Measurements from ENCODE around the gene RNF214. TPM values are rescaled to one million over a fixed set of nuclear protein-coding genes. Genes with fewer than 3 reads are reported as not detected.
A peak's percentile ranks its signal among the peaks of the same experiment; 100 is the strongest.

Gene RNF214
- total RNA-seq, 1 donor from 2014 or later: 8.9 TPM

- Histone ChIP-seq H3K9ac (ENCODE audit: low read depth in 1 of 3, low read length in 3 of 3) (no peak overlapping the region), H3K27ac (ENCODE audit: low read depth, low read length) (no peak overlapping the region), H3K4me3 (ENCODE audit: low read length in 3 of 3) (no peak overlapping the region), H3K27me3 (ENCODE audit: control insufficient read depth in 3 of 3, insufficient read depth in 3 of 3, low read length in 3 of 3) (no peaks in the 10 kb centered on the region), H3K36me3 (ENCODE audit: control insufficient read depth in 3 of 3, insufficient read depth in 3 of 3, low read length in 3 of 3) (peaks cover 0 to 7% (median 3%) of the 10 kb centered on the region in 3 donors), H3K4me1 (ENCODE audit: control insufficient read depth in 3 of 3, insufficient read depth in 3 of 3, low read length in 3 of 3) (no peaks in the 10 kb centered on the region), H3K9me3 (ENCODE audit: control insufficient read depth in 3 of 3, low read length in 3 of 3) (no peaks in the 10 kb centered on the region)
Observed at GRCh38 chr11:117273550-117274289, 41.2 kb downstream of the RNF214 start.

DNA sequence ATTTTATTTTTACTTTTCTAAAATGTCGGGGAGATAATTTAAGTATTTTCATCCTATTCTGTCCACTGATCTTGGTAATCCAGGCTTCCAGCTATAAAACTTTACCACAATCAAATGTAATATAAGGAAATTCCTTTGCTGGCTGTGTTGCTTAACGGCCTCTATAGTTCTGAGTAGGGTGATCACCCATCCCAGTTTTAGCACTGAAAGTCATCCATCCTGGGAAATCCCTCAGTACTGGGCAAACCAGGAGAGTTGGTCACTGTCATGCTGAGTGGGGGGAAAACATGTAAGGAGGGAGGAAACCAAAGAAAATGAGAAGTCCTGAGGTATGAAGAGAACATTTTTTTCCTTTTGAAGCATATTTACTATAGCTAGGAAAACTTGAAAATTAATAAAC, 45.9 kb downstream of the RNF214 start:
- Histone ChIP-seq H3K4me1 (ENCODE audit: control insufficient read depth in 3 of 3, insufficient read depth in 3 of 3, low read length in 3 of 3) (no peaks in the 10 kb centered on the region), H3K9me3 (ENCODE audit: control insufficient read depth in 3 of 3, low read length in 3 of 3) (no peaks in the 10 kb centered on the region), H3K27ac (ENCODE audit: low read depth, low read length) (no peak overlapping the region), H3K36me3 (ENCODE audit: control insufficient read depth in 3 of 3, insufficient read depth in 3 of 3, low read length in 3 of 3) (peaks cover 16 to 42% (median 33%) of the 10 kb centered on the region in 3 donors), H3K27me3 (ENCODE audit: control insufficient read depth in 3 of 3, insufficient read depth in 3 of 3, low read length in 3 of 3) (no peaks in the 10 kb centered on the region), H3K4me3 (ENCODE audit: low read length in 3 of 3) (no peak overlapping the region), H3K9ac (ENCODE audit: low read depth in 1 of 3, low read length in 3 of 3) (no peak overlapping the region)

DNA sequence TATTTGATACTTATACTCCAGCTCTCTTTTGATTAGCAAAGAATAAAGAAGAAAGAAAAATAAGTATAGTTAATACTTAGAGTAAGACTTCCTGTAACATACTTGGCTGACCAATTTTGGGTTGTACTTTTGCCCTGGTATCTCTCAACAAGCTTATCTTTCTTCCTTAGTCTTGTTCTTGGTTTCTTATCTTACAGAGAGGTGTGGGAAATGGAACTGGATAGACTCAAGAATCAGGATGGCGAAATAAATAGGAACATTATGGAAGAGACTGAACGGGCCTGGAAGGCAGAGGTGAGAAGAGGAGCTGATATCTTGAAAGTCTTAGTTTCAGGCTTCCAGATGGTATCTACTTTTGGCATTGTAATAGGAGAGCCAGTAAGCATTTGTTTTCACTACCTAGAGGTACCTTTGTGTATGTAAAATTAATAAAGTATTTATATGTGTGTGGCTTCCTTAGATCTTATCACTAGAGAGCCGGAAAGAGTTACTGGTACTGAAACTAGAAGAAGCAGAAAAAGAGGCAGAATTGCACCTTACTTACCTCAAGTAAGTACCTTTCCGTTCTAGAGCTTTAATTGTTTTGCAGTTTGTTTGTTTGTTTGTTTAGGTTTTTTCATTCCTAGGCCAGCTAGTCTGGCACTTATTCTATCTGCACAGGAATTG, 47.4 kb downstream of the RNF214 start:
- peaks cover 21 to 55% (median 46%) of the 10 kb centered on the region in 3 donors for H3K36me3 ChIP-seq (ENCODE audit: control insufficient read depth in 3 of 3, insufficient read depth in 3 of 3, low read length in 3 of 3)

GRCh38 chr11:117281159-117281558, 48.7 kb downstream of the RNF214 start:
- no peak overlapping the region for H3K4me3 ChIP-seq (ENCODE audit: low read length in 3 of 3)
- H3K27me3 ChIP-seq (ENCODE audit: control insufficient read depth in 3 of 3, insufficient read depth in 3 of 3, low read length in 3 of 3): no peaks in the 10 kb centered on the region
- H3K4me1 ChIP-seq (ENCODE audit: control insufficient read depth in 3 of 3, insufficient read depth in 3 of 3, low read length in 3 of 3): no peaks in the 10 kb centered on the region
- peaks cover 22 to 61% (median 59%) of the 10 kb centered on the region in 3 donors for H3K36me3 ChIP-seq (ENCODE audit: control insufficient read depth in 3 of 3, insufficient read depth in 3 of 3, low read length in 3 of 3)
- H3K9ac ChIP-seq (ENCODE audit: low read depth in 1 of 3, low read length in 3 of 3): no peak overlapping the region
- H3K9me3 ChIP-seq (ENCODE audit: control insufficient read depth in 3 of 3, low read length in 3 of 3): no peaks in the 10 kb centered on the region
- H3K27ac ChIP-seq (ENCODE audit: low read depth, low read length): peak overlapping the region; percentile 36

More for the DNA sequence above, 47.4 kb downstream of the RNF214 start:
- H3K4me3 ChIP-seq (ENCODE audit: low read length in 3 of 3): no peak overlapping the region
- H3K9me3 ChIP-seq (ENCODE audit: control insufficient read depth in 3 of 3, low read length in 3 of 3): no peaks in the 10 kb centered on the region
- no peaks in the 10 kb centered on the region for H3K27me3 ChIP-seq (ENCODE audit: control insufficient read depth in 3 of 3, insufficient read depth in 3 of 3, low read length in 3 of 3)
- no peak overlapping the region for H3K27ac ChIP-seq (ENCODE audit: low read depth, low read length)
- no peaks in the 10 kb centered on the region for H3K4me1 ChIP-seq (ENCODE audit: control insufficient read depth in 3 of 3, insufficient read depth in 3 of 3, low read length in 3 of 3)
- H3K9ac ChIP-seq (ENCODE audit: low read depth in 1 of 3, low read length in 3 of 3): no peak overlapping the region

DNA sequence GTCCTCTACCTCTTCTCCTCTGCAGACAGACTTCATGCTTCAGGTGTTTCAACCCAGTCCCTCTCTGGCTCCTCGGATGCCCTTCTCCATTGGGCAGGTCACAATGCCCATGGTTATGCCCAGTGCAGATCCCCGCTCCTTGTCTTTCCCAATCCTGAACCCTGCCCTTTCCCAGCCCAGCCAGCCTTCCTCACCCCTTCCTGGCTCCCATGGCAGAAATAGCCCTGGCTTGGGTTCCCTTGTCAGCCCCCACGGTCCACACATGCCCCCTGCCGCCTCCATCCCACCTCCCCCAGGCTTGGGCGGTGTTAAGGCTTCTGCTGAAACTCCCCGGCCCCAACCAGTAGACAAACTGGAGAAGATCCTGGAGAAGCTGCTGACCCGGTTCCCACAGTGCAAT, 49.4 kb downstream of the RNF214 start:
- Histone ChIP-seq H3K36me3 (ENCODE audit: control insufficient read depth in 3 of 3, insufficient read depth in 3 of 3, low read length in 3 of 3) (peaks cover 27 to 64% (median 63%) of the 10 kb centered on the region in 3 donors), H3K27ac (ENCODE audit: low read depth, low read length) (no peak overlapping the region), H3K4me1 (ENCODE audit: control insufficient read depth in 3 of 3, insufficient read depth in 3 of 3, low read length in 3 of 3) (no peaks in the 10 kb centered on the region), H3K9me3 (ENCODE audit: control insufficient read depth in 3 of 3, low read length in 3 of 3) (no peaks in the 10 kb centered on the region), H3K4me3 (ENCODE audit: low read length in 3 of 3) (no peak overlapping the region), H3K27me3 (ENCODE audit: control insufficient read depth in 3 of 3, insufficient read depth in 3 of 3, low read length in 3 of 3) (no peaks in the 10 kb centered on the region), H3K9ac (ENCODE audit: low read depth in 1 of 3, low read length in 3 of 3) (no peak overlapping the region)

GRCh38 chr11:117282956-117283355, 50.5 kb downstream of the RNF214 start:
- H3K36me3 ChIP-seq (ENCODE audit: control insufficient read depth in 3 of 3, insufficient read depth in 3 of 3, low read length in 3 of 3): peaks cover 33 to 73% (median 71%) of the 10 kb centered on the region in 3 donors
- H3K4me3 ChIP-seq (ENCODE audit: low read length in 3 of 3): no peak overlapping the region

GRCh38 chr11:117284053-117284452, 51.6 kb downstream of the RNF214 start:
- Histone ChIP-seq H3K4me3 (ENCODE audit: low read length in 3 of 3) (no peak overlapping the region), H3K27ac (ENCODE audit: low read depth, low read length) (no peak overlapping the region), H3K36me3 (ENCODE audit: control insufficient read depth in 3 of 3, insufficient read depth in 3 of 3, low read length in 3 of 3) (peaks cover 36 to 83% (median 81%) of the 10 kb centered on the region in 3 donors), H3K4me1 (ENCODE audit: control insufficient read depth in 3 of 3, insufficient read depth in 3 of 3, low read length in 3 of 3) (no peaks in the 10 kb centered on the region), H3K27me3 (ENCODE audit: control insufficient read depth in 3 of 3, insufficient read depth in 3 of 3, low read length in 3 of 3) (no peaks in the 10 kb centered on the region), H3K9ac (ENCODE audit: low read depth in 1 of 3, low read length in 3 of 3) (no peak overlapping the region), H3K9me3 (ENCODE audit: control insufficient read depth in 3 of 3, low read length in 3 of 3) (no peaks in the 10 kb centered on the region)

More at GRCh38 chr11:117282956-117283355, 50.5 kb downstream of the RNF214 start:
- Histone ChIP-seq H3K9ac (ENCODE audit: low read depth in 1 of 3, low read length in 3 of 3) (no peak overlapping the region), H3K27ac (ENCODE audit: low read depth, low read length) (no peak overlapping the region), H3K9me3 (ENCODE audit: control insufficient read depth in 3 of 3, low read length in 3 of 3) (no peaks in the 10 kb centered on the region), H3K4me1 (ENCODE audit: control insufficient read depth in 3 of 3, insufficient read depth in 3 of 3, low read length in 3 of 3) (no peaks in the 10 kb centered on the region), H3K27me3 (ENCODE audit: control insufficient read depth in 3 of 3, insufficient read depth in 3 of 3, low read length in 3 of 3) (no peaks in the 10 kb centered on the region)

GRCh38 chr11:117286588-117286987, 54.1 kb downstream of the RNF214 start:
- no peak overlapping the region for H3K9ac ChIP-seq (ENCODE audit: low read depth in 1 of 3, low read length in 3 of 3)
- peaks cover 55 to 90% (median 82%) of the 10 kb centered on the region in 3 donors for H3K36me3 ChIP-seq (ENCODE audit: control insufficient read depth in 3 of 3, insufficient read depth in 3 of 3, low read length in 3 of 3)
- no peak overlapping the region for H3K4me3 ChIP-seq (ENCODE audit: low read length in 3 of 3)
- no peaks in the 10 kb centered on the region for H3K9me3 ChIP-seq (ENCODE audit: control insufficient read depth in 3 of 3, low read length in 3 of 3)
- H3K4me1 ChIP-seq (ENCODE audit: control insufficient read depth in 3 of 3, insufficient read depth in 3 of 3, low read length in 3 of 3): no peaks in the 10 kb centered on the region
- no peak overlapping the region for H3K27ac ChIP-seq (ENCODE audit: low read depth, low read length)
- no peaks in the 10 kb centered on the region for H3K27me3 ChIP-seq (ENCODE audit: control insufficient read depth in 3 of 3, insufficient read depth in 3 of 3, low read length in 3 of 3)

DNA sequence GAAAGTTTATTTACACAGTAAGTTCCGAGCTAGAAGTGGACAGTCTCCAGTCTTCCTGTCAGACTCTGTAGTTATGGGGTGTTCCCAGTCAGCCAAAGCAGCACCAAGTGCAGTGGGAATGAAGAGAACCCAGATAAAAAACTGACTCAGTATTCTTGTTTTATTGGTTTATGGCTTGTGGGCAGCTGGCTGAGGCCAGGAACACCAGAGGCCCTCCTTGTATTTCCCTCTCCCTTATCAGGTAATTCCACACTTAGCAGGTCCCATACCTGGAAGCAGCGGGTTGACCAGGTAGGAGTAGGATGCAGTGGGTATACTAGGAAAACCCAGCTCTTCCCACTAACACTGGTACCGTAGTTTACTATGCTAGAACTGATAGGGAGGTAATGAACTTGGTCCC, 55.2 kb downstream of the RNF214 start:
- H3K27ac ChIP-seq (ENCODE audit: low read depth, low read length): no peak overlapping the region
- no peaks in the 10 kb centered on the region for H3K4me1 ChIP-seq (ENCODE audit: control insufficient read depth in 3 of 3, insufficient read depth in 3 of 3, low read length in 3 of 3)
- no peak overlapping the region for H3K9ac ChIP-seq (ENCODE audit: low read depth in 1 of 3, low read length in 3 of 3)
- no peaks in the 10 kb centered on the region for H3K9me3 ChIP-seq (ENCODE audit: control insufficient read depth in 3 of 3, low read length in 3 of 3)
- peaks cover 48 to 82% (median 77%) of the 10 kb centered on the region in 3 donors for H3K36me3 ChIP-seq (ENCODE audit: control insufficient read depth in 3 of 3, insufficient read depth in 3 of 3, low read length in 3 of 3)
- no peak overlapping the region for H3K4me3 ChIP-seq (ENCODE audit: low read length in 3 of 3)
- H3K27me3 ChIP-seq (ENCODE audit: control insufficient read depth in 3 of 3, insufficient read depth in 3 of 3, low read length in 3 of 3): no peaks in the 10 kb centered on the region

GRCh38 chr11:117289795-117290194, 57.3 kb downstream of the RNF214 start:
- no peak overlapping the region for H3K27ac ChIP-seq (ENCODE audit: low read depth, low read length)
- H3K4me3 ChIP-seq (ENCODE audit: low read length in 3 of 3): no peak overlapping the region
- H3K27me3 ChIP-seq (ENCODE audit: control insufficient read depth in 3 of 3, insufficient read depth in 3 of 3, low read length in 3 of 3): no peaks in the 10 kb centered on the region
- no peaks in the 10 kb centered on the region for H3K4me1 ChIP-seq (ENCODE audit: control insufficient read depth in 3 of 3, insufficient read depth in 3 of 3, low read length in 3 of 3)
- H3K36me3 ChIP-seq (ENCODE audit: control insufficient read depth in 3 of 3, insufficient read depth in 3 of 3, low read length in 3 of 3): peaks cover 43 to 70% (median 69%) of the 10 kb centered on the region in 3 donors
- H3K9me3 ChIP-seq (ENCODE audit: control insufficient read depth in 3 of 3, low read length in 3 of 3): no peaks in the 10 kb centered on the region
- H3K9ac ChIP-seq (ENCODE audit: low read depth in 1 of 3, low read length in 3 of 3): no peak overlapping the region
